GM23338 (cell line): ENCODE data around the gene TRIM23. TPM values are rescaled to one million over a fixed set of nuclear protein-coding genes. Genes with fewer than 3 reads are reported as not detected.
A peak's percentile ranks its signal among the peaks of the same experiment; 100 is the strongest.

Experiments
- ATAC-seq: fragments of 200-7000 bp; cut with Tn5 transposase; 3 replicates; pipeline ENCODE4 v1.9.1; 2020
- DNase-seq: peaks from one replicate; pipeline ENCODE4 v3.0.0-alpha.2; 2015; ENCODE audit warnings: low spot score
- H2AFZ ChIP-seq: fragments of 200-600 bp; sonication (generic); 2 replicates; pipeline ENCODE4 v1.8.0; 2016; ENCODE audit warnings: antibody characterized with exemption, mild to moderate bottlenecking, moderate library complexity
- H3F3A ChIP-seq: fragments of 200-600 bp; sonication (generic); replicated peaks from 2 replicates; pipeline ENCODE4 v1.8.0; 2017; ENCODE audit warnings: antibody characterized with exemption, mixed run types, low read depth
- H3K27ac ChIP-seq: fragments of 200-600 bp; sonication (generic); 2 replicates; pipeline ENCODE4 v1.6.1; 2016; ENCODE audit warnings: low read depth
- H3K27me3 ChIP-seq: fragments of 200-600 bp; sonication (generic); 2 replicates; pipeline ENCODE4 v1.8.0; 2016; ENCODE audit warnings: mild to moderate bottlenecking, mixed run types, moderate library complexity; ENCODE audit not compliant: insufficient read depth
- H3K36me3 ChIP-seq: fragments of 200-600 bp; sonication (generic); 2 replicates; pipeline ENCODE4 v1.8.0; 2016; ENCODE audit warnings: mild to moderate bottlenecking; ENCODE audit not compliant: insufficient read depth
- H3K4me1 ChIP-seq: fragments of 200-600 bp; sonication (generic); 2 replicates; pipeline ENCODE4 v1.8.0; 2016; ENCODE audit warnings: mild to moderate bottlenecking, moderate library complexity; ENCODE audit not compliant: insufficient read depth
- H3K4me2 ChIP-seq: fragments of 200-600 bp; sonication (generic); 2 replicates; pipeline ENCODE4 v1.7.1; 2017; ENCODE audit warnings: mixed run types
- H3K4me3 ChIP-seq: fragments of 200-600 bp; sonication (generic); 2 replicates; pipeline ENCODE4 v1.6.1; 2016; ENCODE audit warnings: mixed run types
- H3K79me2 ChIP-seq: fragments of 200-600 bp; sonication (generic); replicated peaks from 2 replicates; pipeline ENCODE4 v1.8.0; 2017; ENCODE audit warnings: mild to moderate bottlenecking; ENCODE audit not compliant: insufficient read depth
- H3K9me2 ChIP-seq: fragments of 200-600 bp; sonication (generic); 2 replicates; pipeline ENCODE4 v1.8.0; 2017; ENCODE audit not compliant: insufficient read depth
- H4K20me1 ChIP-seq: fragments of 200-600 bp; sonication (generic); replicated peaks from 2 replicates; pipeline ENCODE4 v1.8.0; 2017; ENCODE audit warnings: mild to moderate bottlenecking; ENCODE audit not compliant: insufficient read depth
- H3K27ac Mint-ChIP-seq: 2 replicates; pipeline ENCODE4 v1.8.0; 2020; ENCODE audit warnings: inconsistent platforms, mild to moderate bottlenecking, moderate library complexity, mixed read lengths
- H3K27me3 Mint-ChIP-seq: 3 replicates; pipeline ENCODE4 v1.8.0; 2022; ENCODE audit warnings: low read depth, mild to moderate bottlenecking, moderate library complexity, mixed read lengths, inconsistent platforms; ENCODE audit not compliant: insufficient read depth, poor library complexity
- H3K36me3 Mint-ChIP-seq: 3 replicates; pipeline ENCODE4 v1.8.0; 2021; ENCODE audit warnings: low read depth, mild to moderate bottlenecking, inconsistent platforms, moderate library complexity, mixed read lengths
- H3K4me1 Mint-ChIP-seq: 3 replicates; pipeline ENCODE4 v1.8.0; 2020; ENCODE audit warnings: mild to moderate bottlenecking, inconsistent platforms, mixed read lengths
- H3K4me3 Mint-ChIP-seq: 3 replicates; pipeline ENCODE4 v1.8.0; 2021; ENCODE audit warnings: moderate library complexity, mild to moderate bottlenecking, inconsistent platforms, mixed read lengths
- H3K9me3 Mint-ChIP-seq: 3 replicates; pipeline ENCODE4 v1.8.0; 2020; ENCODE audit warnings: moderate library complexity, mild to moderate bottlenecking, inconsistent platforms, mixed read lengths
- CREB1 ChIP-seq: fragments of 250-450 bp; sonication (Bioruptor Pico); IDR thresholded peaks from 2 replicates; pipeline ENCODE4 v1.5.0; 2020; ENCODE audit warnings: low read depth, mild to moderate bottlenecking, moderate library complexity
- EZH2 ChIP-seq: fragments of 200-600 bp; sonication (generic); IDR thresholded peaks from one replicate; pipeline ENCODE4 v1.8.0; 2017; ENCODE audit warnings: antibody characterized with exemption, mild to moderate bottlenecking, low read depth; ENCODE audit not compliant: unreplicated experiment
- EZH2phosphoT487 ChIP-seq: fragments of 200-600 bp; sonication (generic); IDR thresholded peaks from one replicate; pipeline ENCODE4 v1.8.1; 2018; ENCODE audit warnings: antibody characterized with exemption; ENCODE audit not compliant: unreplicated experiment
- POLR2AphosphoS5 ChIP-seq: IDR thresholded peaks from 2 replicates; pipeline ENCODE4 v1.6.1; 2016; ENCODE audit warnings: antibody characterized with exemption, low read depth
- STAT1 ChIP-seq: IDR thresholded peaks from one replicate; pipeline ENCODE4 v1.6.1; 2016; ENCODE audit warnings: antibody characterized with exemption; ENCODE audit not compliant: unreplicated experiment
- ZNF114 ChIP-seq: fragments of 250-450 bp; sonication (Bioruptor Pico); IDR thresholded peaks from 2 replicates; pipeline ENCODE4 v1.5.0; 2020; ENCODE audit warnings: mild to moderate bottlenecking, moderate library complexity
- ZNF331 ChIP-seq: fragments of 250-450 bp; sonication (Bioruptor Pico); IDR thresholded peaks from 2 replicates; pipeline ENCODE4 v1.5.0; 2020; ENCODE audit warnings: low read depth, mild to moderate bottlenecking, moderate library complexity
- ZNF462 ChIP-seq: fragments of 250-450 bp; sonication (Bioruptor Pico); IDR thresholded peaks from 2 replicates; pipeline ENCODE4 v1.5.0; 2020; ENCODE audit warnings: mild to moderate bottlenecking, moderate library complexity
- polyA plus RNA-seq: library from polyadenylated mRNA; unstranded; fragments of >200 nt; fragmentation: Nextera tagmentation; extraction: Ambion mirVana; gene quantifications from 2 replicates; pipeline ENCODE4 v1.2.1, GENCODE V29; 2016
- total RNA-seq: library from RNA; depleted of rRNA; stranded (reverse); fragments of >200 nt; shearing (Covaris generic); gene quantifications from 2 replicates; pipeline ENCODE4 v1.2.3, GENCODE V29; 2014
- TF ChIP-seq, protein P1 (sequence below): IDR thresholded peaks from 2 replicates; pipeline ENCODE4 v1.6.1; 2016; ENCODE audit warnings: antibody characterized with exemption
- TF ChIP-seq, protein P2 (sequence below), 2 experiments: fragments of 200-600 bp in 1 of 2; sonication (generic) in 1 of 2; conservative IDR thresholded peaks; 2 replicates each; pipeline versions ENCODE4 v1.5.1 to v1.6.1; 2016 to 2017; ENCODE audit warnings: antibody characterized with exemption in 2 of 2, low read depth in 2 of 2, mild to moderate bottlenecking in 2 of 2, moderate library complexity in 1 of 2

The TRIM23 gene
- total and polyA plus RNA-seq, 2 experiments from 2014 or later: 5.4 to 10.4 TPM

DNA sequence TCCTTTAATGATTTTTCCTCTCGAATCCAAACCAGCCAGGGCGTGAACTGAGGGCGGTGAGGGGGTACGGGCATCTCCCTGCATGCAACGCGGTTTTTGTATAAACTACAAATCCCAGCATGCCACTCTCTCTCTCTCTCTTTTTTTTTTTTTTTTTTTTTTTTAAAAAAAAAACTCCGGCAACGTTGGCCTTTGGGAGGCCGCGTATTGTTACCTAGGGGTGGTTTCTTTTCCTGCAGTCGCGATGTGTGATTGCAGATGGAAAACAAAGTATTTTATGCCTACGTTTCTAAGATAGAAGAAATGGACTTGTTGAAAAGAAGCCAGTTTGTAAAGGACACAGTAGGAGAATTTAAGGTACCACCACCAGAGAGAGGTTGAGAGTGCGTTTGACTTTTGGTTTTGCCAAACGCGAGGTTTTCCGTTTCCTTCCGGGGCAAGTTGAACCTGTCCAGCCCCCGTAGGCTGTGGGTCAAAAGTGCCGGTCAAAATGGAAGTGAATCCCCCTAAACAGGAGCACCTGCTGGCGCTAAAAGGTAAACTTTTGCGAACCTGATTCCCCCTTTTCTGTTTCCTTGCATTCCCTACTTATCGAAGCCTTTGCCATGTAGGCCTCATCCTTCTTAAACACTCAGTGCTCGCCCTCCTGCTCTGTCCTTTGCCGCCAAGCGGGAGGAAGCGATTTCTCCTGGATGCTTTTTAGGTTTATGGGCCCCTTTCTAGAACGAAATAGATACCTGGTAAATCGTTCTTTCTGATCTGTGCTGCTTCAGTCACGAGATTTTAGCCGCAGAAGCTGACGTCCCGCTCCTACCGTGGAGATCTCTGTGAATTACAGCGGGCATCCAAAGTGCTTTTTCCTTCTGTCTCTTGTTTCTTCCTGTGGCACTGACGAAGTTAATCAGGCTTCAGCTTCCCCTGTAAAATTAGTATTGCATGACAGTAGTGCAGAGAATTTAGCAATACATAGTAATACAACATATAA, 730 bp upstream of the TRIM23 start, which contains the start of the genes SHLD3 and TRAPPC13:
TSS of gene SHLD3 (plus strand) at position 457 of the 985 bp plus-strand sequence. CDS start 4,561 bp downstream, outside the sequence.
TSS of gene TRAPPC13 (plus strand) at position 457 of the 985 bp plus-strand sequence. CDS start at position 491, 34 bp downstream.
- peak within 1 kb of the TSS; percentile 76 for H3K4me3 ChIP-seq
- no peaks in the 10 kb centered on the region for H3K9me3 Mint-ChIP-seq
- H3K9me2 ChIP-seq: no peaks in the 10 kb centered on the region
- peaks cover 5% of the 10 kb centered on the region for H3K4me1 Mint-ChIP-seq
- peaks cover 4% of the 10 kb centered on the region; the same call in 1 of the 2 replicates for H3K36me3 ChIP-seq
- ATAC-seq: peak; percentile 83
- H3K27ac Mint-ChIP-seq: peak within 1 kb of the TSS; percentile 99
- H3K27me3 ChIP-seq: no peaks in the 10 kb centered on the region
- no peaks in the 10 kb centered on the region for H4K20me1 ChIP-seq
- H3K4me3 Mint-ChIP-seq: peak within 1 kb of the TSS; percentile 98
- H3K4me1 ChIP-seq: peaks cover 6% of the 10 kb centered on the region; the same call in 1 of the 2 replicates
- peak within 1 kb of the TSS; percentile 88 for H3K4me2 ChIP-seq
- no peak for TF ChIP-seq EZH2phosphoT487
- TF ChIP-seq, protein P1, sequence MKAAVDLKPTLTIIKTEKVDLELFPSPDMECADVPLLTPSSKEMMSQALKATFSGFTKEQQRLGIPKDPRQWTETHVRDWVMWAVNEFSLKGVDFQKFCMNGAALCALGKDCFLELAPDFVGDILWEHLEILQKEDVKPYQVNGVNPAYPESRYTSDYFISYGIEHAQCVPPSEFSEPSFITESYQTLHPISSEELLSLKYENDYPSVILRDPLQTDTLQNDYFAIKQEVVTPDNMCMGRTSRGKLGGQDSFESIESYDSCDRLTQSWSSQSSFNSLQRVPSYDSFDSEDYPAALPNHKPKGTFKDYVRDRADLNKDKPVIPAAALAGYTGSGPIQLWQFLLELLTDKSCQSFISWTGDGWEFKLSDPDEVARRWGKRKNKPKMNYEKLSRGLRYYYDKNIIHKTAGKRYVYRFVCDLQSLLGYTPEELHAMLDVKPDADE: peak; percentile 30
- TF ChIP-seq POLR2AphosphoS5: peak; percentile 17
- H3K79me2 ChIP-seq: peaks cover 83% of the 10 kb centered on the region
- peaks cover 3% of the 10 kb centered on the region; the same call in 1 of the 3 replicates for H3K36me3 Mint-ChIP-seq
- peaks cover 4% of the 10 kb centered on the region for H3K27me3 Mint-ChIP-seq
- peak within 1 kb of the TSS; percentile 48 for H2AFZ ChIP-seq
- no peaks in the 10 kb centered on the region for H3F3A ChIP-seq
- peak within 1 kb of the TSS; percentile 79 for H3K27ac ChIP-seq
- peak; percentile 95 for DNase-seq

DNA sequence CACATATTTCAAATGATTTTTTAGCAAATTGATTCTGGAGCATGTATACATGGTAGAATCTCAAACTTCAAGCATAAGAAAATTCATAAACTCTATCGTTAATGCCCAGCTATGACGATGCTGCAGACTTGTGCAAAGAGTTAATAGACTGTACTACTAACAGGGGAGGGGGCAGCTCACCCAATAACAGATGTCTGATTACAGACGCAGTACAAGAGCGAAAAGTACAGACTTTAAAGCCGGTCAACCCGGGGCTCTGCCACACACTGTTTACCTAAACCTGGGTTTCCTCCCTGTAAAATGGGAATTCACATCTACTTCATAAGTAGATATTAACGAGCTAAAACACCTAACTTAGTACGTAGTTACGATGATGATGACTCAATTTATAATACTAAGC, 651 bp downstream of the TRIM23 start:
- H3K4me3 Mint-ChIP-seq: peak overlapping the region; percentile 98
- 0 out of 2 replicates have a peak, but pooled peaks cover 4% of the 10 kb centered on the region for H4K20me1 ChIP-seq
- no peak for ATAC-seq
- no peak for DNase-seq
- peak overlapping the region; percentile 76 for H3K4me3 ChIP-seq
- H3K27me3 Mint-ChIP-seq: peaks cover 4% of the 10 kb centered on the region
- H3K79me2 ChIP-seq: peaks cover 83% of the 10 kb centered on the region
- H3K9me3 Mint-ChIP-seq: no peaks in the 10 kb centered on the region
- peak overlapping the region; percentile 88 for H3K4me2 ChIP-seq
- peaks cover 3% of the 10 kb centered on the region; the same call in 1 of the 3 replicates for H3K36me3 Mint-ChIP-seq
- no peaks in the 10 kb centered on the region for H3K36me3 ChIP-seq
- no peak overlapping the region; the same call in 1 of the 2 replicates for H2AFZ ChIP-seq
- H3K27ac Mint-ChIP-seq: no peak overlapping the region; the same call in 1 of the 2 replicates
- H3K27me3 ChIP-seq: no peaks in the 10 kb centered on the region
- H3K4me1 Mint-ChIP-seq: peaks cover 5% of the 10 kb centered on the region
- H3K9me2 ChIP-seq: no peaks in the 10 kb centered on the region
- H3F3A ChIP-seq: no peaks in the 10 kb centered on the region
- peak overlapping the region; percentile 12; the same call in 1 of the 2 replicates for H3K27ac ChIP-seq
- H3K4me1 ChIP-seq: peaks cover 6% of the 10 kb centered on the region; the same call in 1 of the 2 replicates
- TF ChIP-seq POLR2AphosphoS5: no peak
- no peak for TF ChIP-seq ZNF114 (CRISPR knock-in tag)
- TF ChIP-seq EZH2: no peak
- TF ChIP-seq STAT1: no peak
- no peak for TF ChIP-seq ZNF462
- TF ChIP-seq ZNF331: no peak
- TF ChIP-seq, protein P2, sequence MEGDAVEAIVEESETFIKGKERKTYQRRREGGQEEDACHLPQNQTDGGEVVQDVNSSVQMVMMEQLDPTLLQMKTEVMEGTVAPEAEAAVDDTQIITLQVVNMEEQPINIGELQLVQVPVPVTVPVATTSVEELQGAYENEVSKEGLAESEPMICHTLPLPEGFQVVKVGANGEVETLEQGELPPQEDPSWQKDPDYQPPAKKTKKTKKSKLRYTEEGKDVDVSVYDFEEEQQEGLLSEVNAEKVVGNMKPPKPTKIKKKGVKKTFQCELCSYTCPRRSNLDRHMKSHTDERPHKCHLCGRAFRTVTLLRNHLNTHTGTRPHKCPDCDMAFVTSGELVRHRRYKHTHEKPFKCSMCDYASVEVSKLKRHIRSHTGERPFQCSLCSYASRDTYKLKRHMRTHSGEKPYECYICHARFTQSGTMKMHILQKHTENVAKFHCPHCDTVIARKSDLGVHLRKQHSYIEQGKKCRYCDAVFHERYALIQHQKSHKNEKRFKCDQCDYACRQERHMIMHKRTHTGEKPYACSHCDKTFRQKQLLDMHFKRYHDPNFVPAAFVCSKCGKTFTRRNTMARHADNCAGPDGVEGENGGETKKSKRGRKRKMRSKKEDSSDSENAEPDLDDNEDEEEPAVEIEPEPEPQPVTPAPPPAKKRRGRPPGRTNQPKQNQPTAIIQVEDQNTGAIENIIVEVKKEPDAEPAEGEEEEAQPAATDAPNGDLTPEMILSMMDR (conservative IDR thresholded peaks at IDR 0.05; ENCODE audit: low read depth in 2 of 2): no peak
- TF ChIP-seq CREB1 (CRISPR knock-in tag): no peak
